ENCODE results near the gene ADAMTS5.

The ADAMTS5 gene

DNA sequence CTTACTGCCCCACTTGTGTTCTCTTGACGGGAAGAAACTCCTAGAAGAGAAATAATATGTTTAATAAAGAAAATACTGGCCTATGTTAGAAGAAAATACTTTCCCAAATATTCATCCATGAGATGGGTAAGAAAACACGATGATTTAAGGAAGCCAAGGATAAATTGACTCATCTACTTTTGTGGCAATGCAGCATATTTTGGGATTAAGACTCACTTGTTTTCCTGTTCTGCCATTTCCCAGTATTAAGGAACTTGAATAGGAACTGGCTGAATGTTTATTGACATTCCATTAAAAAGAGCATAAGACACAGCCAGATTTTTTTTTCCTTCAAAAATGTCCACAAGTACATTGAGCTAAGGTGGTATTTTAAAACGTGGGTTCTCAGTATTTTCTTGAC lies 10.9 kb upstream of the ADAMTS5 start:
- H3K27me3 ChIP-seq (ENCODE audit: insufficient read depth, low read depth), result no peaks in the 10 kb centered on the region
- no peaks in the 10 kb centered on the region for H3K36me3 ChIP-seq (ENCODE audit: insufficient read depth)
- no peaks in the 10 kb centered on the region for H4K20me1 ChIP-seq (ENCODE audit: insufficient read depth)
- no peak overlapping the region for H2AFZ ChIP-seq (ENCODE audit: low read depth)
- TF ChIP-seq, protein P1, sequence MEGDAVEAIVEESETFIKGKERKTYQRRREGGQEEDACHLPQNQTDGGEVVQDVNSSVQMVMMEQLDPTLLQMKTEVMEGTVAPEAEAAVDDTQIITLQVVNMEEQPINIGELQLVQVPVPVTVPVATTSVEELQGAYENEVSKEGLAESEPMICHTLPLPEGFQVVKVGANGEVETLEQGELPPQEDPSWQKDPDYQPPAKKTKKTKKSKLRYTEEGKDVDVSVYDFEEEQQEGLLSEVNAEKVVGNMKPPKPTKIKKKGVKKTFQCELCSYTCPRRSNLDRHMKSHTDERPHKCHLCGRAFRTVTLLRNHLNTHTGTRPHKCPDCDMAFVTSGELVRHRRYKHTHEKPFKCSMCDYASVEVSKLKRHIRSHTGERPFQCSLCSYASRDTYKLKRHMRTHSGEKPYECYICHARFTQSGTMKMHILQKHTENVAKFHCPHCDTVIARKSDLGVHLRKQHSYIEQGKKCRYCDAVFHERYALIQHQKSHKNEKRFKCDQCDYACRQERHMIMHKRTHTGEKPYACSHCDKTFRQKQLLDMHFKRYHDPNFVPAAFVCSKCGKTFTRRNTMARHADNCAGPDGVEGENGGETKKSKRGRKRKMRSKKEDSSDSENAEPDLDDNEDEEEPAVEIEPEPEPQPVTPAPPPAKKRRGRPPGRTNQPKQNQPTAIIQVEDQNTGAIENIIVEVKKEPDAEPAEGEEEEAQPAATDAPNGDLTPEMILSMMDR (conservative IDR thresholded peaks at IDR 0.05; ENCODE audit: low read depth, low read length), result no peak
- H3K4me1 ChIP-seq (ENCODE audit: low read depth, poor library complexity, severe bottlenecking), result no peaks in the 10 kb centered on the region
- no peak overlapping the region for H3K4me3 ChIP-seq (IDR thresholded peaks at IDR 0.05; ENCODE audit: insufficient read depth, low read depth, low read length)
- H3K79me2 ChIP-seq (ENCODE audit: insufficient read depth, low read depth), result no peaks in the 10 kb centered on the region
- no peak overlapping the region for H3K4me2 ChIP-seq
- no peak overlapping the region for H3K27ac ChIP-seq
- no peak overlapping the region for H3K9ac ChIP-seq

DNA sequence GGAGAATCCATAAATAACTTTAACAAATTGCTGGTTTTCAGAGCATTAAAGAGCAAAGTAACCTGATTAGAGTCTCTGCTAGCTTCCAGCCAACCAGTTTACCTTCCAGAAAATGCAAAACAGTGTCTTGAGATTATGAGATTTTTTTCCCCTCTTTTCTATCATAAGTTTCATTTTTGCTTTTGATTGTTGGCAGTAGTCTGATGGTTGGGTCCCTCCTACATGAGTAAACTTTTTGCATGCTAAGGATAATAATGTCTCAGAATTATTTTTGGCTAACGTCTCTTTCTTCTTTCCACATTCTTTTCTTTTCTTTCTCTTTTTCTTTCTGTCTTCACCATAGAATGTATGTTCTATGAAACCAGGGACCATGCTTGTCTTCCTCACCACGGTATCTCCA lies 6.3 kb upstream of the ADAMTS5 start:
- Histone ChIP-seq H4K20me1 (ENCODE audit: insufficient read depth) (no peaks in the 10 kb centered on the region), H3K27ac (no peak overlapping the region), H3K4me2 (no peak overlapping the region), H2AFZ (ENCODE audit: low read depth) (no peak overlapping the region), H3K4me3 (IDR thresholded peaks at IDR 0.05; ENCODE audit: insufficient read depth, low read depth, low read length) (no peak overlapping the region), H3K9ac (no peak overlapping the region), H3K79me2 (ENCODE audit: insufficient read depth, low read depth) (no peaks in the 10 kb centered on the region), H3K27me3 (ENCODE audit: insufficient read depth, low read depth) (no peaks in the 10 kb centered on the region), H3K36me3 (ENCODE audit: insufficient read depth) (no peaks in the 10 kb centered on the region), H3K4me1 (ENCODE audit: low read depth, poor library complexity, severe bottlenecking) (no peaks in the 10 kb centered on the region)
- TF ChIP-seq, protein P1 (conservative IDR thresholded peaks at IDR 0.05; ENCODE audit: low read depth, low read length), result no peak

DNA sequence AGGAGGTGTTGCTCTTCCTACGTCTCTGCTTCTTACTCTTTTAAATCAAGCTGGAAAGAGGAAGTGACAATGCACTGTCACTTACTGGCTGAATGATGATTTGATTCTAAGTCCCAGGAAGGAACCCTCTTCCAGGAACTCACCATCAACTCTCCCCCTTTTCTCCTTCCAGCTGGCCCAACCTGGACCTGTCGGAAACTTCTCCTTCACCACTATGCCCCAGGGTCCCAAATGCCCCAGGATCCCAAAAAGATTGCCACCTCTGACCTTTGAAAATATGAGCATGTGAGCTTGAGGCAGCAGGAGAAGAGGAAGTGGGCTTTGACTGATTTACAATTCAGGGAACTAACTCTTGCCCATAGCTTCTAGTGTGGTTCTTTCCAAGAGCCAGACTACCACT lies 5.3 kb upstream of the ADAMTS5 start:
- Histone ChIP-seq H3K79me2 (ENCODE audit: insufficient read depth, low read depth) (no peaks in the 10 kb centered on the region), H2AFZ (ENCODE audit: low read depth) (no peak overlapping the region), H3K27ac (no peak overlapping the region), H3K4me2 (no peak overlapping the region), H3K9ac (no peak overlapping the region), H4K20me1 (ENCODE audit: insufficient read depth) (no peaks in the 10 kb centered on the region), H3K36me3 (ENCODE audit: insufficient read depth) (no peaks in the 10 kb centered on the region), H3K27me3 (ENCODE audit: insufficient read depth, low read depth) (no peaks in the 10 kb centered on the region), H3K4me3 (IDR thresholded peaks at IDR 0.05; ENCODE audit: insufficient read depth, low read depth, low read length) (no peak overlapping the region), H3K4me1 (ENCODE audit: low read depth, poor library complexity, severe bottlenecking) (no peaks in the 10 kb centered on the region)
- TF ChIP-seq, protein P1 (conservative IDR thresholded peaks at IDR 0.05; ENCODE audit: low read depth, low read length), result no peak

DNA sequence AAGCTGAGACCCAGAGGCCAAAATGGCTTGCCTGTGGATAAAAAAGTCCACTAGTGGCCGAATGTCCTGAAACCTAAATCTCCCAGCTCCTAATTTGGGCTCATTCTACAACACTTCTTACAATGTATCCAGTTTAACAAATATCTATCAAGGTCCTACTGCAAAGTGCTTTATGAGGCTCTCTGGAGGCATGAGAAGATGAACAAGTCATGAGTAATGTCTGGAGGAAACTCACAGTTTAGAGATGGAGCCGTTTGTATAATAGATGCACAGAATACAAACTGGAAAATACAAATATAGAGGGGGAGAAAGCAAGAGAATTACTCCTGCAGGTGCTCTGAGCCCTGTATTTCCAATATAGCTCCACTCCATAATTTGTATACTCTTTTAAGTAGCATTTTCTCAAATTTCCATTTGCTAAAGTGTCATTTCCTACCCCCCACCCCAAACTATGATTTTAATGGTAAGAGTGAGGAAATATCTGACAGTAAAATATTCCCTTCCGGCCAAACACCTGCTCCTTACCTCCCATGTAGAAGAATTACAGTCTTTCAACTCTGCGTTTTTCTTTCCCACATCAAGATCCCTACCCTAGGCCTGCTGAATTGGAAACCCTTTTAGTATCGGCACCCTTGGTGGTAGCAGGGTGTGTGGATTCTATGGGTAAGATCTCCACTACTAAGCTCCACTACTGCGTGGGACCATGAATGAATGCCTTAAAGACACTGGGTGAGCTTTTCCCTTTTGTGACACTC lies 3.3 kb upstream of the ADAMTS5 start:
- Histone ChIP-seq H3K79me2 (ENCODE audit: insufficient read depth, low read depth) (no peaks in the 10 kb centered on the region), H4K20me1 (ENCODE audit: insufficient read depth) (no peaks in the 10 kb centered on the region), H2AFZ (ENCODE audit: low read depth) (peak overlapping the region; percentile 16; the same call in 1 of the 2 replicates), H3K27ac (no peak overlapping the region), H3K36me3 (ENCODE audit: insufficient read depth) (no peaks in the 10 kb centered on the region), H3K4me3 (IDR thresholded peaks at IDR 0.05; ENCODE audit: insufficient read depth, low read depth, low read length) (no peak overlapping the region), H3K4me2 (no peak overlapping the region), H3K27me3 (ENCODE audit: insufficient read depth, low read depth) (no peaks in the 10 kb centered on the region), H3K9ac (no peak overlapping the region), H3K4me1 (ENCODE audit: low read depth, poor library complexity, severe bottlenecking) (no peaks in the 10 kb centered on the region)
- TF ChIP-seq, protein P1 (conservative IDR thresholded peaks at IDR 0.05; ENCODE audit: low read depth, low read length), result no peak

All from KMS-11 (cell line).